ENCODE results near the gene SKA2.

- TF ChIP-seq EZH2 (IDR thresholded peaks at IDR 0.05; ENCODE audit: insufficient read depth, poor library complexity, severe bottlenecking): no peak
- no peak for TF ChIP-seq EZH2phosphoT487 (IDR thresholded peaks at IDR 0.05; ENCODE audit: insufficient read depth, low read depth)
Measured at GRCh38 chr17:59129814-59130213, 25.2 kb downstream of the SKA2 start.

Measured in GM23248 (cell line).